ENCODE results near the gene CYB5RL.
"Not testable (repeated sequence)": the region's sequence is repeated elsewhere in the genome, so short reads cannot be mapped to it uniquely, and the experiment has no call there.

The CYB5RL gene

DNA sequence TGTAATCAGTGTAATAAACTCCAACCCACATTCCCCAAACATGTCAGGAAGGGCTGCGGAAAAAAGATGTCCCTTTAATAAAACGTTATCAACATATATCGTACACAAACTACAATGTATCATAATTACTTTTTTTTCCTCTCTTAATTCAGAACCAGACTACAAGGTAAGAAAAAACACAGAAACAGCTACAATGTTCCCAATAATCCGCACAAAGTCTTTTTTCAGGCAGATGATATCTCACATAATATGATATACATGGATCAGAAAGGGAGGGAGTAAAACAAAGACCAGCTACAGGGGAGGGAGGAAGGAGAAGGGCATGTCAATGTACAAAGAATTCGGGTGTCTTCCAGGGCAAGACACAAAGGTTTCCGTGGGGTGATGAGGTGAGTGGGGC is 25.5 kb upstream of the CYB5RL start:
- no peak for DNase-seq

DNA sequence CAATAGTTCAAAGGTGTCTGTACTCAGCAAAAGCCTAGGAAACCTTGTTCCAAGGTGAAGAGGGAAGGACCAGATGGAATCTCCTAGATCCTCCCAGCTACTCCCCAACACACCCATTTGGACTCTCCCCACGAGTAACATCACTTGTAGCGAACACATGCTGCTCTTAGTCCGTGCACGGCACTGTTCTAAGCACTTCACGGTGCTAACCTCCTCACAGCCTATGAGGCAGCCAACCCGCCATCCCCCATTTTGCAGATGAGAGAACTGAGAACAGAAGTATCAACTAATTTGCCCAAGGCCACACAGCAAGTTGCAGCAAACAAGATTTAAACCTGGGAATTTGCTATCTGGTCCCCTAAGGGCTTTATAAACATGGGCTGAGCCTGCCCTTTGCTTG is 24.4 kb upstream of the CYB5RL start:
- no peak for DNase-seq

DNA sequence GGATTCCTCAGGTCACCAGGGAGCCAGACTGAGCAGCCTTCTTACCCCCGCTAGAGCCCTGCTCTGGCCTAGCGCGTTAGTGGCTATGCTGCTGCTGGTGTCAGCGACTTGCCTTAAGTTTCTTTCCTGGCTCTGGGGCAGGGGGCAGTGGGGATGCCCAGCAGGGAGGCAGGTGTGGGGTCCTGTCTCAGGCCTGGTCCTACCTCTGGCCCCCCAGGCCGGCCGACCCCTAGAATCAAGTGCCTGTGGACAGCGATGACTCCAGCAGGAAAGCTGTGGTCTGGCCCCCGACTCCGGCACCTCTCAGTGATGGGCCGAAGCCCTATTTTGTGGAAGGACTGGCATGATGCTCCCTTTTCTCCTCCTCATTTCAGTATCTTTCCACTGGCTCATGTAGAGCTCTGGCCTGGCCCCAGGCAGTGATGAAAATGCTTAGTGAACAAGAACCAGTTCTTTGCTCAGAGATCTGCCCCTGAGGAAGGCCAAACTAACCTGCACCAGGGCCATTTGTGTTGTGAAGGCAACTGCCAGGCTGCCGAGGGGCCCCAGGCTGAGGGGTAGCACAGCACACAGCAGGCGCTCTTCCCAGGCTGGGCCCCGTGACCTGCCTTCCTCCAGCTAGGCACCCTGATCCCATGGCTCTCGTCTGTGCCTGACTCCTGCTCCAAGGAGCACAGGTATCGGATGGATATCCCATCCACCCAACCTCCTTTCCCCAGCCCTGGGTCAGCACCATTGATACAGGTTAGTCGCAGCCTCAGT is 23.8 kb upstream of the CYB5RL start:
- no peak for DNase-seq

DNA sequence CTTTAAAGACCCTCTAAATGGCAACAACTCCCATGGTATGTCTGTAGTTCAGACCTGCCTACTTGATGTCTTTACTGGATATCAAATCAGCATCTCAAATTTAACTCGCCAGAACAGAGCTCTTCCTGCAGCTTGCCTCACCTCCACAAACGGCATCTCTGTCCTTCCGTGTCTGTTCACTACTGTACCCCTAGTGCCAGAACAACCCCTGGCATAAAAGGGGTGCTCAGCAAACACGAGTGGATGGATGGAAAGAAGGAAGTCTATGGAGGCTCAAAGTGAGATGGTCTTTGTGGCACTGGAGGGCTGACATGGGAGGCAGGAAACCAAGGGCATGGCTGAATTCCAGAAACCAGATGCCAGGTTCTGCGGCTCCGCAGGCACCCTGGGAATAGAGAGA is 22.9 kb upstream of the CYB5RL start:
- DNase-seq: no peak

DNA sequence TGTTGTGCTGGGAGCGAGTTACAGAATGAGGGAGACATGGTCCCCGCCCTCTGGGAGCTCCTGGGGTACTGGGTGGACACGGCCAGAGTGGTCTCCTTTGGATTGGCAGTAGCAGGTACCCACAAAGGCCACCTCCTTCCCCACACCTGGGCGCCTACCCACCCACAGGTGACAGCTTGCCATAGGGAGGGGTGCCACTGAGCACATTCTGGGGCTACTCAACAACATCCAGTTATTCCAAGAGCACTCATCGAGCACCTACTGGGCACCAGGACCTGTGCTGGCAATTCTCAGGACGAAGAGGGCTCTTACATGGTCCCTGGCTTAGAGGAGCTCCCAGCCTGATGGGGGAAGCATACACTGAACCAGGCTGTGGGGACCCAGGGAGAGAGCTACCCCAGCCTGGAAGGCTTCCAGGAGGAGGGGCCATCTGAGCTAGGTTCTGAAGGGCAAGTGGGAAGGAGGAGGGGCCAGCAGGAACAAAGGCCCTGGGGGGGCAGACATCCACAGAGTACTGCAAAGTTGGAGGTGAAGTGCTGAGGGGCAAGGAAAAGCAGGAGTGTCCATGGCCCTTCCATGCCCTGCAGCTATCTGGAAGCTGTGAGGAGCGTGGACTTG is 22.1 kb upstream of the CYB5RL start:
- DNase-seq: no peak

DNA sequence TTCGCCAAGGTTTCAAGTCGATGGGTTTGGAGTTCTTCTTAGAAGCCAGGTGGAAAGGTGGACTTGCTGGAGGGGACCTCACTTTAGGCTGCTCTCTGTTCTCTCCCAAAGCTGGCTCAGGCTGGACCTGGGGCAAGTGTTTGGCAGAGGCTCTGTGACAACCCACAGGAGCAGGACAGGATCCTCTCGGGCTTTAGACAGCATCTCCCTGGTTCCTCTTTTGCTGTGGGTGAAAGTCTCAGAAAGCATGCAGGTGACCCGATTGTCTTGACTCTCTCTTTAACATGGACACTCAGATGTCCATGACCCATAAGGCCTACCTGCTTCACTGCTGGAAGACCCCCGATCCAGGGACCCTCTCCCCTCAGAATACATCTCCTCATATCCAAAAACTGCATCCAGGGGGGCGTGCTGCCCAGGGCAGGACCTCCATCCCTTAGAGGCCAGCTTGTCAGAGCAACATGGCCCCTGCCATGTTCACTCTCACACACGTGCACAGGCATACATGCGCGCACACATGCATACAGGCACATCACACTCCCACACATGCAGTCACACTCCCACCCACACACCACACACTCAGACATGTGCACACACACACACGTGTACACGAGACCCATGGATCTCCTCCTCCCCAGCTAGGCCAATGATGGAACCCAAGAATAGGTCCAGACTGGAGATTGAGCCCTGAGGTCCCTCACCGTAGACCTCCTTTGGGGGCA is 21.4 kb upstream of the CYB5RL start:
- DNase-seq: no peak

DNA sequence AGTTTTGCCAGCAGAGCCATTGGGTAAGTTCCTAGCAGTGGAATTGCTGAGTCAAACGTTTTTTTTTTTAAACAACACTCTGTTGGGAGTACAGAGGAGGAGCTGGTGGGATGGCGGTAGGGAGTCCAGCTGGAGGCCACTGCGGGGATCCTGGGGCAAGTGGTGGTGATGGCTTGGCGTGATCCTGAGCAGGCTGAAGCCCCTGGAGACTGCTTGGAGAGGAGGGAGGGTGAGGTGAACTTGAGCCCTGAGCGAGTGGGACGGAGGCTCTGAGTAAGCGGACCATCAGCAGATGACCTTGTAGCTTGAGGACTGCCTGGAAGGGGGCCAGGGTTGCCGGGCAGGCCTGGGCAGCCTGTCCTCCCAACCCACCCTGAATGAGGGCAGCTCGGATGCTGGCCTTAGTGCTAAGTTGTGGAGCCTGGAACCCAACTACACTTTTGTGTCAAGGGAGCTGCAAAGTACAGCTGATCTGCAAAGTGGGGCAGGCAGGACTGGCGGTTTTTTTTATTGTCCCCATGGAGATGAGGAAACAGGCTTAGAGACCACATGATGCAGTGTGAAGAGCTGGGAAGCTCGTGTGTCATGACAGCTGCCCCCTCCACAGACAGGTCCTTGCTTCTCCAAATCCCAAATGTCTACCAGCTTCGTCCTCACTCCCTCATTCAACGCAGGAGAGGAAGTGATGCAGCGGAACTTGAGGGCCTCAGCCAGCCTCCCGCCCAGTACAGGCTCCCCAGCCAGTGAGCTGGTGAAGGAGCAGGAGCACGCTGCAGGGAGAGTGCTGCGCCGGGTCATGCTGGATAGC is 20.4 kb upstream of the CYB5RL start:
- DNase-seq: no peak

DNA sequence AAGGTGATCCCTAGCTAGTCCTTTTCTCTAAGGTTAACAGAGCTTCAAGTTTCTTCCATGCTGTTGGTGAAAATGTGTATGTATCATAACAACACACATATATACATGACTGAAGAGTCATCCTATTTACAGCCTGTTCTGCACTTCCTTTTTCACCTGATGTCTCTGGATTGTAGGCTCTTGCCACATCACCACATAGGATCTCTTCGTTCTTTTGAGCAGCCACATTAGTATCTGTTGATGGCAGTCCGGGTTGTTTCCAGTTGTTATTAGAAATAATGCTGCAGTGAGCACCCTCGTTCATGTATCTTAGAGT is 19.8 kb upstream of the CYB5RL start:
- DNase-seq: no peak

DNA sequence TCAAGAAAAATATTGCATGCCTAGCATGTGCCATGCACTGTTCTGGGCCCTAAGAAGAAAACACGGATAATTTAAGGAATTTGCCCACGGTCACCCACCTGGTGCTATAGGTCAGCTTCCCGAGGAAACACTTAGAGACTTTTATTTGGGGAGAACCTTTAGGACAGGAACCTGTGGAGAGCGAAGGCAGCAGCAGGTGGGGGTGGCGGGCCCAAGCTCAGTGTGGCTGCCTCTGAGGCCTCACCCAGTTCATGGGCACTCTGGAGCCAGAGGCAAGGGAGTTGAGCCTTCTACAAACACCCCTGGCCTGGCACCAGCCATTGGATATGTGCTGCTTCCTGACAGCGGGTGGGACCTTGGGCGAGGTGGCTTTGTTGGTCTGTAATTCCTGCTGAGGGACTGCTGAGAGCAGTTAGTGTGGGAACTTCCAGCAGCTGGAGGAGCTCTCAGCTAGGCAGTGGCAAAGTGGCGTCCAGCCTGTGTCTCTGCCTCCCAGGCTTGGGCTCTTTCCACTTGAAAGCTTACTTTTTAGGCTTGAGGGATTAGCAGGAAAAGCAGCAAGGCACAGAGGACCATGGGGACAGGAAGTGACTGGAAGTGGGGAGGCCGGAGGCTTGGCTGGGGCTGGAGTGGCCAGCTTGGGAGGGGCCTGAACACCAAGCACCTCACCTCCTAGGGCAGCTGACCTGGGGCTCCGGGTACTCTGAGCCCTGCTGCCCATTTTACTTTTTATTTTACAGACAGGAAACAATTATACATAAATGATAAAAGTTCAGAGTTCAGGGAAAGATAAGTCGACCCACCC is 19.3 kb upstream of the CYB5RL start:
- DNase-seq: no peak

DNA sequence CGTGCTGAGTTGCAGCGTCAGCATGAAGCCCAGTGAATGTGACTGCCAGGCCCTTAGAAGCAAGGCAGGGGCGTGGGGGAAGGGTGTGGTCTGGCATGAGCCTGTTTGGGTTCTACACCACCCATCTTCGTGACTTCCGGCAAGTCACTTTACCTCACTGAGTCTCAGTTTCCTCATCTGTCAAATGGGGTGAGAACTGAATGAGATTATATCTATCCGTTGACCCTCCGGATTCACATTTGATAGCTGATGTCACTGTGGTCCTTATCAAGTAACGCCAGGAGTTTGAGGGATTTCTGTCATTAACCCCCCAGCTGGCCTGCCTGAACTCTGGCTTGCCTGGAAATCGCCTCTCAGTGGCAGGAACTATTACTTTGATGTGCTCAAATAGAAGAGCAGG is 15.7 kb upstream of the CYB5RL start:
- no peak for DNase-seq

DNA sequence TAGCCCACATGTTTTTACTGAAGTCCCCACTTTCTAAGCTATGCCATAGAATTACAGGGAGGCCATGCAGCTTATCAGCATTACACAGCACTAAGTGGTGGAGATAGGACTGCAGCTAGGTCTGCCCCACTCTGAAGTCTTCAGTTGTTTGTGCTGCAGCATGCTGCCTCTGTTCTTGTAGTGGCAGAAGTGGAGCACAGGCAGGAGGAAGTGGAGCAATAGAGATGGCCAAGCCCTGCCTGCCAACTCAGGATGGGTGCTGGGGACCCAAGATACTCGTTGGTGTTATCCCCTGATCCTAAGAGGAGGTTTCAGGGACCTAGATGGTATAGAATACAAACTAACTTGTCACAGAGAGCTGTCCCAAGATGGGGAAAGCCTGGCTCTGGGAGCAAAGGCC is 13.0 kb upstream of the CYB5RL start:
- no peak for DNase-seq

DNA sequence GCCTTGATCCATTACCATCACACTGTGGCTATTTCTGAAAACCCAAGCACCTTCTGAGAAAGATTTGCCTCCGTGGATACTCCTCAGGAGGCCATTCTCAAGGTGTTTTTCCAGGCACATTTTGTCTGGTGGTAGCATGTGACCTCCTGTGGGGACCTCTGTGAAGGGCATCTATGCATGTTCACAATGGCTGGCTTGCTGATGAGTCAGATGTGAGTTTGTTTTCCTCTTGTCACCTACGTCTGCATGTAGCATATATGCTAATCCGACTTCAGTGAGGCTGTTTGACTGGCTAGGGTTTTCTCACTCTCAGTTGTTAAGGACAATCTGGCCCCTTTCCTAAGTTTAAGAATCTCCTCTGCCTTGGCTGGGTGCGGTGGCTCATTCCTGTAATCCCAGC is 8.1 kb upstream of the CYB5RL start:
- DNase-seq: not testable (repeated sequence)

DNA sequence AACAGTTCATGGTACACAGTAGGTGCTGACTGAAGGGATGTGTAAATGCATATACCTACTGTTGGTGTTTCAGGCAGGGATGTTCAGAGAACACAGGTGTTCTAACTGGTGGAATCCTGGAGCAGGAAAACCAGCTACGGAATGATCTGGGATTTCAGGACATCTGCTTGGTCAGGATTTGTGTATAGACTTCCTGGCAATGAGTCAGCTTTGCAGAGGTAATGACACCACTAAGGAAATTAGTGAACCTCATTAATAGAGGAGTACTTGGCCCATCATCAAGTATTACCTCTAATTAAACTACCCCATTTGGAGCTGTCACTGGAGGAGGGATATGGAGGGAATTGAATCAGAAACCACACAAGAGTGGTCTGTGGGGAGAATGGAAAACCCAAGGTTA is 7.5 kb upstream of the CYB5RL start:
- no peak for DNase-seq

DNA sequence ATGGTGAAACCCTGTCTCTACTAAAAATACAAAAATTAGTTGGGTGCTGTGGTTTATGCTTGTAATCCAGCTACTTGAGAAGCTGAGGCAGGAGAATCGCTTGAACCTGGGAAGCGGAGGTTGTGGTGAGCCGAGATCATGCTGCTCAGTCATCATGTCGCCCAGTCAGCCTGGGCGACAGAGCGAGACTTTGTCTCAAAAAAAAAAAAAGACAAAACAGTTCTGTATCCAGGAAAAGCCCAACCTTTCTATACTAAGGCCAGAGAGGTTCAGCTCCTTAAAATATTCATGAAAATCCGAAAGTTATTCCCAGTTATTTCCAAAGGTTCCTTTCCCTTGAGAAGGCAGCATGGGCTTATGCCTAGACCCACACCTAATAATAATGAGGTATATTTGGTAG is 4.4 kb upstream of the CYB5RL start:
- DNase-seq: no peak

DNA sequence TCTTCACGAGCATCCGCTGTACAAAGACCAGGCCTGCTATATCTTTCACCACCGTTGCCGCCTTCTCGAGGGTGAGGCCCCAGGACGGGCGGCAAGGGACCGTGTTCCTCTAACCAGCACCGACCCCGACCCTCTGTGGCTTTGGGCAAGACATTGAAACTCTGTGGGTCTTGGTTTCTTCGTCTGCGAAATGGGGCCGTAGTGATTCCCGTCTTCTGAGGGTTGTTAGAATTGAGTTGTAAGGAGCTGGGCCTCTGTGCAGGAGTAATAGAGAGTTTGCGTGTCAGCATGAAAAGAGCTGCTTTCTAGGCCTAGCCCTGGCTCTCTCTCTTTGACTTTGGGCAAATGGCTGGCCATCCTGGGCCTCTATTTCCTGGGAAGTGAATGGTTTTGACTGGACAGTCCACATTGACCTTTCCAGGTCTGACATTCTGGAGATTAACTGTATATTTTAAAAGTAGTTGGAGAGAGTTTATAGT is 728 bp upstream of the CYB5RL start:
- DNase-seq: no peak

DNA sequence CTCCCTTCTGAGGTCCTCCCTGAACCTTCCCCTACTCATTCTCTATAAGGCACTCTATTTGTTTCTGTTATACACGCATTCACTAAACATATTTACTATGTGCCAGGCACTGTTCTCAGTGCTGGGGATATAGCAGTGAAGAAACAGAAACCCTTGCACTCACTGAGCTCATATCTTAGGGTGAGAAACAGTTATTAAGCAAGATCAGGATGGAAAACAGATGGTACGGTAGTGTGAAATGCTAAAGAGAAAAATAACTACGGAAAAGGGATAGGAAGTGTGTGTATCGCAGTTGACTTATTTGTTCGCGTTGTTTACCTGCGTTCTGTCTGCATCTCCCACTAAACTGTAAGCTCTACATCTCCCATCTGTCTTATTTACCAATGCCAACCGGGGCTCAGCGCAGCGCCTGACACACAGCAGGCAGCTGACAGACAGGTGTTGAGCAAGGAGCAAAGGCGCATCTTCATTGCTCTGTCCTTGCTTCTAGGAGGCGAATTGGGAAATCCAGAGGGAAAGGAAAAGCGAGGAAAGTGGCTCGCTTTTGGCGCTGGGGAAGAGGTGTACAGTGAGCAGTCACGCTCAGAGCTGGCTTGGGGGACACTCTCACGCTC is 572 bp downstream of the CYB5RL start:
- no peak for DNase-seq

DNA sequence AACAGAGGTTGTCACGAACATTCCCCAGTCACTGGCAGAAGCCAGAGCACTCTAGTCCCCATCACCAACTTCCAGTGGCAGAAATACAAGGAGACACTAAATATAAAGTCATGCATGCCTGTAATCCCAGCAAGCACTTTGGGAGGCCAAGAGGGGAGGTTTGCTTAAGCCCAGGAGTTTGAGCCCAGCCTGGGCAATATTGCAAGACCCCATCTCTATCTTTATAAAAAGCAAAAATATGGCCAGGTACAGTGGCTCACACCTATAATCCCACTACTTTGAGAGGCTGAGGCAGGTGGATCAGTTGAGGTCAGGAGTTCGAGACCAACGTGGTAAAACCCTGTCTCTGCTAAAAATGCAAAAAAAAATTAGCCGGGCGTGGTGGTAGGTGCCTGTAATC is 6.4 kb downstream of the CYB5RL start:
- DNase-seq: no peak

DNA sequence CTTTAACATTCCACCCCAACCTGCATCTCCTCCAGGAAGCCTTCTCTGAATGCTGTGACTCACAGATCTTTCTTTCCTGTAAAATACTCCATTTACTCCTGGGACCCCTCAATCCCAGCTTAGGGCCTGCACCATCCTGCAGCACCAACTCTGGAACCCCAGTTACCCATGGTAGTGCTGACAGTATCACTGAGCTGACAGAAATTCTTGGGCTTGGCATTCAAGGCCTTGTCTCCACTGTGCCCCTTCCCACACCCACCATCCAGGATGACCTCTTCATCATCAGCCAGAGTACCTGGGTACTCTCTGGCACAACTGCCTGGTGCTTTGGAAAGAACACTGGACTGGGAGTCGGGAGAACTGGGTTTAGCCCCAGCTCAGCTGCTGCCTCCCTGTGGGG is 8.3 kb downstream of the CYB5RL start:
- no peak for DNase-seq

DNA sequence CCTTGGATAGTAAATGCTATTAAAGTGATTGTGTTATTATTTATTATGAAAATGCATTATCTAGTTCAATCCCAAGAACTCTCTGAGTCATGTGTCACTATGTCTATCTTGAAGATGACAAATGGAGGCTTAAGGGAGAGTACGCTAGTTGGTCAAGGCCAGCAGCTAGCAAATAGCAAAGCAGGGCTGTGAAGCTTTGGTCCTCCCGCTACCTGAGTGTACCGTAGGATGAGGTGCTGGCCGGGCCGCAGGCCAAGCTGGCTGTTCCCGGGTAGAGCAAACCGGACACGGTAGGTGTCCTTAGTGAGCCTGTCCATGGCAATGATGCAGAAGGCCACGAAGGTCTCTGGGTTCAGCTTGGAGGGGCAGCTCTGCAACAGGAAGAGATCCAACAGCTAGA is 9.3 kb downstream of the CYB5RL start:
- DNase-seq: no peak

DNA sequence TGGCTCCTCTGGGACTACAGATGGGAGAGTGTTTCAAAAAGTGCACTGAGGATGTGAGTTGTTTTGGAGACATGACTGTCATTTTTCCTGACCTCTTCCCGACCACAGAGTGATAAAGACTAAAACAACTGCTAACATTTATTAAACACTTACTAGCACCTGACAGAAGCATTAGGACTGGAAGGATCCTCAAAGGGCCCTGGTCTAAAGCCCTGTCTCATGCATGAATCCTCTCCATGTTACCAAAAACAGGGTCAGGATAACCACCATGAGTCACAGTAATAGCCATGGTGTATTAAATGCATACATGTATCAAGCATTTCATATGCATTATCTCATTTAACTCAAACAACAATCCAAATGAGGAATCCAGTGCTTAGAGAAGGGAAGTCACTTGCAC is 11.5 kb downstream of the CYB5RL start:
- no peak for DNase-seq

DNA sequence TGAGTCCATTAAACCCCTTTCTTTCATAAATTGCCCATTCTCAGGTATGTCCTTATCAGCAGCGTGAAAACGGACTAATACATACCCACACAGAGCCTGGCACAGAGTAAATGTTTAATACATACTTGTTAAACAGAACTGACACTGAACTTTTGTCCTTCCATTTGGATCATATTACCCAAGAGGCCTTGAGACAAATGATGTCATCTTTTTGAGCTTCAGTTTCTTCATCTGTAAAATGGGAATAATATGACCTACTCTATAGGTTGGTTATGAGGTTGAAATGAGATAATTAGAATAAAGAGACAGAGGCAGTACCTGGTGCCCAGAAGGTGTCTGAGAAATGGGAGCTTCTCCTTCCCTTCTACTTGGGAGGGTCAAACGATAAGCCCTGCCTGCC is 13.8 kb downstream of the CYB5RL start:
- no peak for DNase-seq

All from central memory CD4-positive, alpha-beta T cell (primary cell).